ENCODE data around the gene TOMT. TPM values are rescaled to one million over a fixed set of nuclear protein-coding genes. Genes with fewer than 3 reads are reported as not detected.

TOMT gene
- total RNA-seq, 3 donors from 2014 or later = 0.39 TPM; not detected in 2

GRCh38 chr11:72081821-72082453 is 23.8 kb upstream of the TOMT start:
- peaks cover 5% of the 10 kb centered on the region for H3K36me3 ChIP-seq (ENCODE audit: low read depth)
- DNase-seq (no peak), ATAC-seq (no peak)
- TF ChIP-seq CTCF (IDR thresholded peaks at IDR 0.05) = no peak
- H3K4me3 ChIP-seq = no peak overlapping the region
- no peaks in the 10 kb centered on the region for H3K9me3 ChIP-seq
- intact Hi-C loops (cut with DNase I, micrococcal nuclease) = no loop called here
- peaks cover 9% of the 10 kb centered on the region for H3K4me1 ChIP-seq (ENCODE audit: low read depth)

GRCh38 chr11:72083414-72083813 is 22.3 kb upstream of the TOMT start:
- intact Hi-C loops (cut with DNase I, micrococcal nuclease) = no loop called here
- Histone ChIP-seq H3K4me1 (ENCODE audit: low read depth) (peaks cover 9% of the 10 kb centered on the region), H3K9me3 (no peaks in the 10 kb centered on the region), H3K36me3 (ENCODE audit: low read depth) (peaks cover 5% of the 10 kb centered on the region), H3K4me3 (no peak overlapping the region)
- no peak for TF ChIP-seq CTCF (IDR thresholded peaks at IDR 0.05)
- DNase-seq (no peak), ATAC-seq (no peak)

GRCh38 chr11:72084076-72084475 is 21.6 kb upstream of the TOMT start:
- ATAC-seq = no peak
- DNase-seq = no peak
- intact Hi-C loops (cut with DNase I, micrococcal nuclease) = no loop called here

GRCh38 chr11:72084965-72085364 is 20.8 kb upstream of the TOMT start:
- H3K9me3 ChIP-seq = no peaks in the 10 kb centered on the region
- ATAC-seq (no peak), DNase-seq (no peak)
- peaks cover 5% of the 10 kb centered on the region for H3K36me3 ChIP-seq (ENCODE audit: low read depth)
- H3K4me3 ChIP-seq = no peak overlapping the region
- TF ChIP-seq CTCF (IDR thresholded peaks at IDR 0.05) = no peak
- no peaks in the 10 kb centered on the region for H3K4me1 ChIP-seq (ENCODE audit: low read depth)
- intact Hi-C loops (cut with DNase I, micrococcal nuclease) = no loop called here

More at GRCh38 chr11:72084076-72084475, 21.6 kb upstream of the TOMT start:
- H3K4me3 ChIP-seq = no peak overlapping the region
- H3K4me1 ChIP-seq (ENCODE audit: low read depth) = peaks cover 5% of the 10 kb centered on the region
- TF ChIP-seq CTCF (IDR thresholded peaks at IDR 0.05) = no peak
- H3K36me3 ChIP-seq (ENCODE audit: low read depth) = peaks cover 5% of the 10 kb centered on the region
- no peaks in the 10 kb centered on the region for H3K9me3 ChIP-seq

GRCh38 chr11:72085621-72086351 is 19.9 kb upstream of the TOMT start:
- ATAC-seq = peak; percentile 45
- TF ChIP-seq CTCF (IDR thresholded peaks at IDR 0.05) = no peak
- Histone ChIP-seq H3K36me3 (ENCODE audit: low read depth) (no peaks in the 10 kb centered on the region), H3K9me3 (no peaks in the 10 kb centered on the region), H3K4me3 (no peak overlapping the region), H3K4me1 (ENCODE audit: low read depth) (no peaks in the 10 kb centered on the region)
- no peak for DNase-seq
- intact Hi-C loops (cut with DNase I, micrococcal nuclease) = no loop called here
